ENCODE measurements around the gene NTRK1. TPM values are rescaled to one million over a fixed set of nuclear protein-coding genes. Genes with fewer than 3 reads are reported as not detected.

The NTRK1 gene
- total and polyA plus RNA-seq, 2 of the 4 experiments (the other 2 are of a cell fraction) = not detected

DNA sequence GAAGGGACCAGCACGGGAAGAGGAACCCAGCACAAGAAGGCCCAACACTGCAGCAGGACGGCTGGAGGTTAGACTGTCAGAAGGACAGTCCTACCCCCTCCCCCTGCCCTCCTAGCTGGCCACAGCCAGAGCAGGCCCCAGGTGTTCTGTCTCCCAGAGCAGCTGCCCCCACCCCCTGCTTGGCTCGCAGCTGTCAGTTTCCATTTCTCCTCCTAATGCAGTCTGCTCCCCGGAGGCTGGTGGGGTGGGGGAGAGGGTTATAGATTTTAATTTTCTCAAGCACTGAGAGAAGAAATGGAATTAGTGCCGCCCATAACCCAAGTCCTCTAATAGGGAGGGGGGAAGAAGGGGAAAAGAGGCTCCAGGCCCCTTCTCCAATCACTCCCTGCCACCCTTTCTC is 19.8 kb downstream of the NTRK1 start:
- Histone ChIP-seq H3K27me3 (ENCODE audit: control insufficient read depth, insufficient read depth, low read length) (peaks cover 93% of the 10 kb centered on the region), H3K36me3 (ENCODE audit: control insufficient read depth, insufficient read depth, low read length) (no peaks in the 10 kb centered on the region), H2AK9ac (replicated peaks; ENCODE audit: low read depth, low read length, poor library complexity) (no peak overlapping the region), H3K14ac (replicated peaks; ENCODE audit: low read depth, low read length) (no peak overlapping the region), H3K4me1 (ENCODE audit: control insufficient read depth, insufficient read depth, low read length) (no peaks in the 10 kb centered on the region), H3K79me1 (ENCODE audit: low read depth in 1 of 2, low read length in 2 of 2) (no peaks in the 10 kb centered on the region), H4K5ac (ENCODE audit: low read depth, low read length) (no peak overlapping the region), H3K9ac (ENCODE audit: low read depth, low read length) (no peak overlapping the region), H2BK20ac (ENCODE audit: low read depth, low read length) (no peak overlapping the region), H3K4me3 (ENCODE audit: insufficient read depth, low read depth, low read length) (no peak overlapping the region), H3K18ac (ENCODE audit: low read depth, low read length) (no peak overlapping the region), H3K9me1 (ENCODE audit: insufficient read depth, low read length) (no peaks in the 10 kb centered on the region), H2BK120ac (ENCODE audit: low read depth, low read length) (no peak overlapping the region), H3K23ac (ENCODE audit: low read depth, low read length) (no peak overlapping the region), H3K56ac (ENCODE audit: extremely low read depth, insufficient read depth, low read length) (no peak overlapping the region), H4K91ac (ENCODE audit: insufficient read depth, low read depth, low read length) (no peak overlapping the region), H2AFZ (replicated peaks; ENCODE audit: low read length, poor library complexity) (no peak overlapping the region), H3K4me2 (ENCODE audit: low read depth, low read length) (no peak overlapping the region), H3K9me3 (ENCODE audit: control insufficient read depth, insufficient read depth, low read length) (no peaks in the 10 kb centered on the region), H4K8ac (ENCODE audit: low read depth in 2 of 2, low read length in 2 of 2) (no peak overlapping the region), H3K27ac (ENCODE audit: insufficient read depth, low read length) (no peak overlapping the region), H4K20me1 (ENCODE audit: insufficient read depth, low read length) (peaks cover 4% of the 10 kb centered on the region; the same call in 1 of the 2 replicates), H3K4ac (ENCODE audit: low read depth, low read length) (no peak overlapping the region), H2BK15ac (ENCODE audit: low read depth, low read length) (no peak overlapping the region), H2BK5ac (ENCODE audit: low read depth, low read length, poor library complexity, severe bottlenecking) (no peak overlapping the region), H2AK5ac (ENCODE audit: low read depth, low read length) (no peak overlapping the region)
- BruUV-seq (replicated peaks) = no TSS peak
- DNase-seq = no peak
- no peak for TF ChIP-seq NFE2L2 (IDR thresholded peaks at IDR 0.05; ENCODE audit: low read depth, low read length)
- no peak for TF ChIP-seq RCOR1 (IDR thresholded peaks at IDR 0.05; ENCODE audit: insufficient replicate concordance, low read length)
- TF ChIP-seq USF2 (IDR thresholded peaks at IDR 0.05; ENCODE audit: low read depth, low read length) = no peak
- TF ChIP-seq FOS (IDR thresholded peaks at IDR 0.05; ENCODE audit: low read depth, low read length) = no peak
- TF ChIP-seq CHD1 (IDR thresholded peaks at IDR 0.05; ENCODE audit: low read depth, low read length) = no peak
- in situ Hi-C loops (cut with MboI; ENCODE audit: low sequenced_read_pairs) (loop anchor here (10.0 kb wide), 1 partner anchor 186 kb away; no protein-coding TSS in a partner anchor), dilution Hi-C loops (cut with HindIII; ENCODE audit: low sequenced_read_pairs, unreplicated experiment) (no loop called here), intact Hi-C loops (cut with micrococcal nuclease) (no loop called here)
- ATAC-seq (ENCODE audit: low read depth) = no peak
- ChIA-PET POLR2A (ENCODE audit: unreplicated experiment) (no interaction called here), CTCF (interaction anchor here (1.1 to 1.2 kb wide), 3 partner anchors 20 to 82 kb away, joined by 4 read pairs; no protein-coding TSS in a partner anchor)
- WGBS, 2 experiments (ENCODE audit: extremely low coverage in 2 of 2, insufficient read length in 1 of 2) = no CpG with 5 or more reads among the region's 5 CpGs
